Chondrocyte (in vitro differentiated cells): ENCODE measurements around the gene TSNAX. TPM values are rescaled to one million over a fixed set of nuclear protein-coding genes. Genes with fewer than 3 reads are reported as not detected.

Experiments used
- DNase-seq: peaks from one replicate; pipeline ENCODE4 v3.0.0; 2021; ENCODE audit warnings: mixed read lengths, low spot score
- H3K27ac Mint-ChIP-seq: one replicate; pipeline ENCODE4 v1.8.0; 2021; ENCODE audit warnings: mild to moderate bottlenecking, moderate library complexity, mixed read lengths; ENCODE audit not compliant: unreplicated experiment
- H3K27me3 Mint-ChIP-seq: 2 replicates; pipeline ENCODE4 v1.8.0; 2021; ENCODE audit warnings: low read depth, mixed read lengths
- H3K36me3 Mint-ChIP-seq: 2 replicates; pipeline ENCODE4 v1.8.0; 2021; ENCODE audit warnings: low read depth, mixed read lengths
- H3K4me1 Mint-ChIP-seq: 2 replicates; pipeline ENCODE4 v1.8.0; 2021; ENCODE audit warnings: low read depth, mild to moderate bottlenecking, mixed read lengths
- H3K4me3 Mint-ChIP-seq: one replicate; pipeline ENCODE4 v1.8.0; 2021; ENCODE audit warnings: mild to moderate bottlenecking, moderate library complexity, mixed read lengths; ENCODE audit not compliant: unreplicated experiment
- H3K9me3 Mint-ChIP-seq: 2 replicates; pipeline ENCODE4 v1.8.0; 2021; ENCODE audit warnings: low read depth, mixed read lengths
- total RNA-seq: library from RNA; stranded (reverse); gene quantifications from 3 replicates; pipeline ENCODE4 v1.2.1, GENCODE V29; 2021
- TF ChIP-seq, protein P1 (sequence below): fragments of 200-600 bp; sonication (generic); IDR thresholded peaks from 2 replicates; pipeline ENCODE4 v1.5.0; 2021; ENCODE audit warnings: antibody characterized with exemption, mild to moderate bottlenecking, moderate library complexity

TSNAX gene
- total RNA-seq, 1 donor from 2014 or later, result 36.8 TPM

DNA sequence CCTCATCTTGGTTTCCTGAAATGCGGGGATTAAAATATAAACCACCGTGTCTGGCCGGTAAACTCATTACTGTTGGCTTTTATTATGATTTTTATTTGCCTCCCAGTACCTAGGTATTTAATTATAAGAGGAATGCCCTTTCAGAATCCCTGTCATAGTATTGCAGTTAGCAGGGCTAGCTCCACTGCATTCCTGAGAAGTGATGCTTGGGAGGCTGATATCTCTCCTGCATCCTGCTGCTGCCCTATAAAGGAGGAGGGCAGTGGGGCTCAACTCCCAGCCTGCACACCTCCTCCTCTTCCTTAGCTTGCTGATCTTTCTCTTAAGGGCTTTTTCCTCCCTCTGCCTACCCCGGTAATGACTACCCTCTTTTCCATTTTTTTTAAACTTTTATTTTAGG, 78.2 kb downstream of the TSNAX start:
- Mint-ChIP-seq H3K27me3 (no peaks in the 10 kb centered on the region), H3K36me3 (peaks cover 3% of the 10 kb centered on the region), H3K9me3 (peaks cover 6% of the 10 kb centered on the region), H3K4me1 (peaks cover 11% of the 10 kb centered on the region), H3K4me3 (no peak overlapping the region), H3K27ac (no peak overlapping the region)
- TF ChIP-seq, protein P1, sequence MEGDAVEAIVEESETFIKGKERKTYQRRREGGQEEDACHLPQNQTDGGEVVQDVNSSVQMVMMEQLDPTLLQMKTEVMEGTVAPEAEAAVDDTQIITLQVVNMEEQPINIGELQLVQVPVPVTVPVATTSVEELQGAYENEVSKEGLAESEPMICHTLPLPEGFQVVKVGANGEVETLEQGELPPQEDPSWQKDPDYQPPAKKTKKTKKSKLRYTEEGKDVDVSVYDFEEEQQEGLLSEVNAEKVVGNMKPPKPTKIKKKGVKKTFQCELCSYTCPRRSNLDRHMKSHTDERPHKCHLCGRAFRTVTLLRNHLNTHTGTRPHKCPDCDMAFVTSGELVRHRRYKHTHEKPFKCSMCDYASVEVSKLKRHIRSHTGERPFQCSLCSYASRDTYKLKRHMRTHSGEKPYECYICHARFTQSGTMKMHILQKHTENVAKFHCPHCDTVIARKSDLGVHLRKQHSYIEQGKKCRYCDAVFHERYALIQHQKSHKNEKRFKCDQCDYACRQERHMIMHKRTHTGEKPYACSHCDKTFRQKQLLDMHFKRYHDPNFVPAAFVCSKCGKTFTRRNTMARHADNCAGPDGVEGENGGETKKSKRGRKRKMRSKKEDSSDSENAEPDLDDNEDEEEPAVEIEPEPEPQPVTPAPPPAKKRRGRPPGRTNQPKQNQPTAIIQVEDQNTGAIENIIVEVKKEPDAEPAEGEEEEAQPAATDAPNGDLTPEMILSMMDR, result no peak
- no peak for DNase-seq

DNA sequence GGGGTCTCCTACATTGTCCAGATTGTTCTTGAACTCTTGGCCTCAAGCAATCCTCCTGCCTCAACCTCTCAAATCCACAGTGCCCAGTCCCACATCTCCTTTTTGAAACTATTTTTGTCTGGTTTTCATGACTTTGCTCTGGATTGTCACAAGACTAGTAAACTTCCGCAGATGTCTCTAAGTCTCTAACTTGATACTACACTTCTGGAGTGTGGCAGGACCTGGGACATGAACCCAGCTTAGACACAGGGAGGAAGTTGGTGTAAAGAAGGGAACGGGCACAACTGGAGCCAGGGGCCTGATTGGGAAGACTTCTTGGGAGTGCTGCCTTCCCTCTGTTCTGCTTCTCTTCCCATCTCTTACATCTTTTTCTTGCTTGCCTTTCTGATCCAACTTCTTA, 81.9 kb downstream of the TSNAX start:
- no peak overlapping the region for H3K27ac Mint-ChIP-seq
- no peak for DNase-seq
- H3K4me1 Mint-ChIP-seq, result no peaks in the 10 kb centered on the region
- H3K27me3 Mint-ChIP-seq, result no peaks in the 10 kb centered on the region
- H3K4me3 Mint-ChIP-seq, result no peak overlapping the region
- H3K9me3 Mint-ChIP-seq, result peaks cover 6% of the 10 kb centered on the region
- H3K36me3 Mint-ChIP-seq, result peaks cover 3% of the 10 kb centered on the region
- TF ChIP-seq, protein P1, result no peak

DNA sequence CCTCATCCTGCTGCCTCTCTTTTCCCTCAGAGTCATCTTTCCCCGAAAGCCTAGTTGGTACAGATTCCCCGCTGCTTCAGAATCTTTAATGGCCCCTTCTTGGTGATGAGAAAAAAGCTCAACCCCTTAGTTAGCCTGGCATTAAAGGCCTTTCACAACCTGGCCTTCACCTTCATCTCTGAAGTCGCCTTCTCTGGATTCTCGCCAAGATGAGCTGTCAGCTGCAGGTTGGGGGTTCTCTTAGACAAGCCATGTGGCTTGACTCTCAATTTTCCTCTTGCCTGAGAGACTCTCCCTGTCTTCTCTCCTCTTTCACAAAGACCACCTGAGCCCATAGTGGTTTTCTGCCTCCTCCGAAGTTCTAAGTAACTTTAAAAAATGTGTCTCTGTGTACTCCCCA, 82.6 kb downstream of the TSNAX start:
- H3K36me3 Mint-ChIP-seq, result peaks cover 3% of the 10 kb centered on the region
- H3K27ac Mint-ChIP-seq, result no peak overlapping the region
- peaks cover 6% of the 10 kb centered on the region for H3K9me3 Mint-ChIP-seq
- no peak for DNase-seq
- TF ChIP-seq, protein P1, result no peak
- no peaks in the 10 kb centered on the region for H3K27me3 Mint-ChIP-seq
- H3K4me3 Mint-ChIP-seq, result no peak overlapping the region
- no peaks in the 10 kb centered on the region for H3K4me1 Mint-ChIP-seq

DNA sequence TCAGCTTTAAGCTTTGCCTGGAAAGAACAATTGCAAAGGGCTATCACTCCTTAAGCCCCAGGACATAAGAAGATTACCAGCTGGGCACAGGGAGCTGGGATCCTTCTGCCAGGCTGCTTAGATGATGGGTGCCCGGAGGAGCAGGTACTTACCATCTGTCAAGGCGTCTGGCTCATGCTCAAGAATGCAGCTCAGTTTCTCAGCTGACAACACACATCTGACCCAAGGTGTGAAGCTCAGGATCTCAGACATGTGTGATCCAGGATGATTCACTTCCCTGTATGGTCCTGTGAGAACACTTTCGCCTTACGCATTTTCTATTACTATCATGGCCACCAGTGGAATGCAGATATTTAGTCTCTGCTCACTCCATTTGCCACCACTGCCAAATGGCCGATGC, 83.4 kb downstream of the TSNAX start:
- no peaks in the 10 kb centered on the region for H3K27me3 Mint-ChIP-seq

DNA sequence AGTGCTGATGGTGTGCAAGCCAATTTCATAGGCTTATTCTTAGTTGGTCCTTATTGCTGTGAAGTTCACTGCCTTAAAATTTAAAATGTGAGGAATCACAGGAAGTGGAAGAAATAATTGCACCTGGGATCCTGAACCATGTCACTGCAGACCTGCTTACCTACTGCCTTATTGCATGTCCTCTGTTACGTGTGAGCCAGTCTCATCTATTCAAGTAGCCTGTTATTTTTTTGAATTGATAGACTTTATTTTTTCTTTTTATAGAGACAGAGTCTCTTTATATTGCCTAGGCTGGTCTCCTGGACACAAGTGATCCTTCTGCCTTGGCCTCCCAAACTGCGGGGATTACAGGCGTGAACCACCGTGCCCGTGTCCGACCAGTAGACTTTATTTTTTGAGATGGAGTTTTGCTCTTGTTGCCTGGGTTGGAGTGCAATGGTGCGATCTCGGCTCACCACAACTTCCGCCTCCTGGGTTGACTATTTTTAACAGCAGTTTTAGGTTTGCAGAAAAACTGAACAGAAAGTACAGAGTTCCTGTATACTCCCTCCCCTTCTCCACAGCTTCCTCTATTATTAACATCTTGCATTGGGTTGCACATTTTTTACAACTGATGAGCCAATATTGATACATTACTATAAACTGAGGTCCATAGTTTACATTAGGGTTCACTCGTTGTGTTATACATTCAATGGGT, 84.1 kb downstream of the TSNAX start:
- DNase-seq, result no peak
- TF ChIP-seq, protein P1, result no peak
- peaks cover 6% of the 10 kb centered on the region for H3K9me3 Mint-ChIP-seq

More for the DNA sequence above, 83.4 kb downstream of the TSNAX start:
- TF ChIP-seq, protein P1, result no peak
- H3K27ac Mint-ChIP-seq, result no peak overlapping the region
- peaks cover 6% of the 10 kb centered on the region for H3K9me3 Mint-ChIP-seq
- no peak for DNase-seq
- H3K36me3 Mint-ChIP-seq, result peaks cover 3% of the 10 kb centered on the region
- no peak overlapping the region for H3K4me3 Mint-ChIP-seq
- H3K4me1 Mint-ChIP-seq, result no peaks in the 10 kb centered on the region

More for the DNA sequence above, 84.1 kb downstream of the TSNAX start:
- Mint-ChIP-seq H3K36me3 (peaks cover 3% of the 10 kb centered on the region), H3K27ac (no peak overlapping the region), H3K27me3 (no peaks in the 10 kb centered on the region), H3K4me3 (no peak overlapping the region), H3K4me1 (no peaks in the 10 kb centered on the region)
